Left kidney (tissue), 2 donors: ENCODE measurements around the gene NLRC5. TPM values are rescaled to one million over a fixed set of nuclear protein-coding genes. Genes with fewer than 3 reads are reported as not detected.

Experiments used
- DNase-seq: peaks from one replicate; pipeline ENCODE4 v3.0.0-alpha.2; 2013
- polyA plus RNA-seq: library from polyadenylated mRNA; unstranded; fragments of 120-200 nt; gene quantifications from one replicate; pipeline ENCODE4 v1.2.1, GENCODE V29; 2013; ENCODE audit not compliant: insufficient read length

NLRC5 gene
- polyA plus RNA-seq, 1 donor, result 5.3 TPM

DNA sequence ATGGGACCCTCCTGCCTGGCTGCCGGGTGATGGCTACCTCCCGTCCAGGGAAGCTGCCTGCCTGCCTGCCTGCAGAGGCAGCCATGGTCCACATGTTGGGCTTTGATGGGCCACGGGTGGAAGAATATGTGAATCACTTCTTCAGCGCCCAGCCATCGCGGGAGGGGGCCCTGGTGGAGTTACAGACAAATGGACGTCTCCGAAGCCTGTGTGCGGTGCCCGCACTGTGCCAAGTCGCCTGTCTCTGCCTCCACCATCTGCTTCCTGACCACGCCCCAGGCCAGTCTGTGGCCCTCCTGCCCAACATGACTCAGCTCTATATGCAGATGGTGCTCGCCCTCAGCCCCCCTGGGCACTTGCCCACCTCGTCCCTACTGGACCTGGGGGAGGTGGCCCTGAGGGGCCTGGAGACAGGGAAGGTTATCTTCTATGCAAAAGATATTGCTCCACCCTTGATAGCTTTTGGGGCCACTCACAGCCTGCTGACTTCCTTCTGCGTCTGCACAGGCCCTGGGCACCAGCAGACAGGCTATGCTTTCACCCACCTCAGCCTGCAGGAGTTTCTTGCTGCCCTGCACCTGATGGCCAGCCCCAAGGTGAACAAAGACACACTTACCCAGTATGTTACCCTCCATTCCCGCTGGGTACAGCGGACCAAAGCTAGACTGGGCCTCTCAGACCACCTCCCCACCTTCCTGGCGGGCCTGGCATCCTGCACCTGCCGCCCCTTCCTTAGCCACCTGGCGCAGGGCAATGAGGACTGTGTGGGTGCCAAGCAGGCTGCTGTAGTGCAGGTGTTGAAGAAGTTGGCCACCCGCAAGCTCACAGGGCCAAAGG is 36.8 kb downstream of the NLRC5 start:
- DNase-seq, result no peak

- DNase-seq, result no peak
Observed at GRCh38 chr16:57026778-57027062, 37.4 kb downstream of the NLRC5 start.

DNA sequence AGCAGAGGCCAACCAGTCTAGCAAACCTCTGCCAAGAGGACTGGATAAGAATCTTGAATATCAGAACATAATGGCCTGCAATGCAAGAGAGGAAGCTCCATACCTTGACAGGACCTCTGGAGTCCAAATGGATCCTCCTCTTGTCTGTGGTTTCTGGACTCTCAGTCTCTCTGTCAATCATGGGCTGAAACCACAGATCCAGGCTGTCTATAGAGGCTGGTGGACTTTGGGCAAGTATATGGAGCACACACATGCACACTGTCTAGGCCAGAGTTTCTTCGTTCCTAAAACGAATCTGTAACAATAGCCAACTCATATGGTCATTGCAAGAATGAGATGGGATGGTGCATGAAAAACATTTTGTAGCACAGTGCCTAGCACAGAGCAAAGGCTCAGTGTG is 37.7 kb downstream of the NLRC5 start:
- DNase-seq, result no peak

- DNase-seq, result no peak
Observed at GRCh38 chr16:57028086-57028485, 38.7 kb downstream of the NLRC5 start.

- no peak for DNase-seq
Observed at GRCh38 chr16:57029161-57030160, 40.1 kb downstream of the NLRC5 start.

GRCh38 chr16:57030346-57030902 is 41.1 kb downstream of the NLRC5 start:
- DNase-seq, result no peak

- DNase-seq, result no peak
Observed at GRCh38 chr16:57031156-57031555, 41.8 kb downstream of the NLRC5 start.

DNA sequence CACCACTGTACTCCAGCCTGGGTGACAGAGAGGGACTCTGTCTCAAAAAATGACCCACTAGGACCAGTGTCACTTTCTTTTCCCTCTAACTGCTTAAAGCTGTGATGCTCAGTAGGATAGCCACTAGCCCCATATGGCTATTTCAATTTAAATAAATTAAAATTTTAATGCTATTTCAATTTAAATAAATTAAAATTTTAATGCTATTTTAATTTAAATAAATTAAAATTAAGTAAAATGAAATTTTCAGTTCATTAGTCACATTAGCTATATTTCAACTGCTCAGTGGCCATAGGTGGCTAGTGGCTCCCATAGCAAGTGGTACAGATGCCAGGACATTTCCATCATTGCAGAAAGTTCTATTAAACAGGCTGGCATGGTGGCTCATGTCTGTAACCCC is 43.0 kb downstream of the NLRC5 start:
- no peak for DNase-seq

DNA sequence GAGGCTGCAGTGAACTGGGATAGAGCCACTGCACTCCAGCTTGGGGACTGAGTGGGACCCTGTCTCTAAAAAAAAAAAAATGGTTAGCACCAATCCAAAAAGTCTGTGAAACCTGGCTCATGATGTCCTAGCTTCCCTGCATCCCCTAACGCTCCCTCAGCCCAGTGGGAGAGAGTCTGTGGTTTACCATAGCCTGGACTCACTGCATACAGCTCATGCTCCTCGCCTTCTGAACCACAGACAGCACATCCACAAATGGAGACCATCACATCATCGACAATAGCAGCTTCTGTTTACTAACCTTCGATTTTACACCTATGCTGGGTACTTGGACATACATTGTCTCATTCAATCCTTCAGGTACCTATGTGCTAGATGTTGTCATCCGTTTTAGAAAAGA is 43.6 kb downstream of the NLRC5 start:
- DNase-seq, result no peak

- DNase-seq, result no peak
Observed at GRCh38 chr16:57036315-57036714, 47.0 kb downstream of the NLRC5 start.

DNA sequence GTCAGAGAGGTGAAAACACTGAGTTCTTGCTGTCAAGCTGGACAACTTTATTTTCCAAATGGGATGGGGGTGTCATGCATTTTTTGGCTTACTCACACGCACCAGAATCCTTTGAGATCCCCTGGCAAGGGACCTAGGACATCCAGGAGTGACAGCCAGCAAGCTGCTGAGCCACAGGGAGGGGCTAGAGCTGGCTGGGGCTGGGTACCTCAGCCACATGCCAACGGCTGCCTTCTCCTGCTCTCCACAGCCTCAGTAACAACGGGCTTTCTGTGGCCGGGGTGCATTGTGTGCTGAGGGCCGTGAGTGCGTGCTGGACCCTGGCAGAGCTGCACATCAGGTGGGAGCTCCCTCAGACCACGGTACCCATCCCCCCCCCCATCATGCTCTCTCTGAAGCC is 47.6 kb downstream of the NLRC5 start:
- no peak for DNase-seq

- no peak for DNase-seq
Observed at GRCh38 chr16:57038166-57038565, 48.8 kb downstream of the NLRC5 start.

GRCh38 chr16:57039148-57039812 is 49.9 kb downstream of the NLRC5 start:
- no peak for DNase-seq

DNA sequence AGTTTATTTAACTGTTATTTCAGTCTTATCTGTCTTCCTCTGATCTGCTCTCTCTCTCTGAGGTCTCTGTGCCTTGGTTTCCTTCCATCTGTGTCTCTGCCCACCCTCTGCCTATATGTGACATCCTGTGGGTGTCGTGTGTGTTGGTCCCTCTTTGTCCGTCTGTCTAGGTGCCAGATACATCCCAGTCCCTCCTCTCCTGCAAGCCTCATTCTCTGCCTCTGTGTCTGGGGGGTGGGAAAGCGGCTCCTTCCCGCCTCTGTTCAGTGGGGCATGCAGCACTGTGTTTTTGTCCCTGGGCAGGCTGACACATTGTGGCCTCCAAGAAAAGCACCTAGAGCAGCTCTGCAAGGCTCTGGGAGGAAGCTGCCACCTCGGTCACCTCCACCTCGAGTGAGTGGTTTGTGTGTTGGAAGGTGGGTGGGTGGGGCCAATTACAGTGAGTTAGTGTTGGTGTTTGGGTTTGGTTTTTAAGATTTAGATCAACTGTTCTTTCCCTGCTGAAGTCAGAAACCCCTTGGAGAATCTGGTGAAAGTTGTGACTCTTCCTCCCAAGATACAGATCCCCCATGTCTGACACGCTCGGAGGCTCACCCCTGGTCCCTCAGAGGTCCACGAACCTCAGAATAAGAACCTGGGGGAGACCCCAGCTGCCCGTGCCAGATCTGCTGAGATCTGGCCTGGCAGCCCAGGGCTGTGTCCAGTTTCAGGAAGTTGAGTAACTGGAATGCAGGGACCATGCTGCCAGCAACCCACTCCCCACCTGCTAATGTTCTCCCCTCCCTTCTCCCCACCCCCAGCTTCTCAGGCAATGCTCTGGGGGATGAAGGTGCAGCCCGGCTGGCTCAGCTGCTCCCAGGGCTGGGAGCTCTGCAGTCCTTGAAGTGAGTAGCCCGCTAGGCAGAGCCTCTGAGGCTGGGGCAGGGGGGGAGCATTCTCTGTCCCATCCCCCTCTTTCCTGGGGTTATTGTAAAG is 52.1 kb downstream of the NLRC5 start:
- DNase-seq, result no peak

GRCh38 chr16:57042157-57043111 is 53.1 kb downstream of the NLRC5 start:
- DNase-seq, result no peak

- no peak for DNase-seq
Observed at GRCh38 chr16:57043248-57043647, 53.9 kb downstream of the NLRC5 start.

GRCh38 chr16:57044931-57045693 is 55.8 kb downstream of the NLRC5 start:
- DNase-seq, result no peak

DNA sequence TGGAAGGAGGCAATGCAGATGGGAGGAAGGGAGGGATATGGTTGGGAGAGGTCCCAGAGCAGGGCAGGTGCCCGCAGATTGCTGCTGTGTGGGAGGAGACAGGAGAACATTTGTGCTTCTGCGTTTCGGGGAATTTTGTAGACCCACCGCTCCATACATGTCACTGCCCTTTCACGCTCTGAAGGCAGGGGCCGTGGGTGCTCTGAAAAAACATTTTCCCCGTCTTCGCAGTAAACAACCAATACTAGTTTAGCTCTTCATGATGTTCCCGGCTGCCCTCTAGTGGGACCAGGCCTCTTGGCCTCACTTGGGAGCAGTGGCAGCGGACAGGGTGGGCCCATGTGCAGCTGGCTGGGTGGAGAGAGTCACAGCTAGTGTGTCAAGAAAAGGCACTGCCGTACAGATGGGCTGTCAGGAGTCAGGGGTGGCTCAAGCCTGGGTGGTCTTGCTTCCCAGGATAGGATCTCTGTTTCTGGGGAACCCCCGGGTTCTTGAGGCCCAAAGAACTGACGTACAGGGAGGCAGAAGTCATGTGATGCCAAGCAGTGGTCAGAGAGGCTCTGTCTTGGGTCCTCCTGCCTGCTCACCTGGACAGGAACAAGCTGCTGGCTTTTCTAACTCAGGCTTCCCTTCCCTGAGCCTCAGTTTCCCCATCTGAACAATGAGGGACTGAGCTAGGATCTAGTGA is 56.5 kb downstream of the NLRC5 start:
- peak; percentile 79 for DNase-seq
